DMS153 (cell line): Measurements from ENCODE around the gene GPX2.
A peak's percentile ranks its signal among the peaks of the same experiment; 100 is the strongest.

Experiments
- DNase-seq: peaks from one replicate; lab custom pipeline; 2025; lab: John Stamatoyannopoulos, UW

Gene GPX2

GRCh38 chr14:64960762-64961276, 18.3 kb upstream of the GPX2 start:
- peak; percentile 50 for DNase-seq

DNA sequence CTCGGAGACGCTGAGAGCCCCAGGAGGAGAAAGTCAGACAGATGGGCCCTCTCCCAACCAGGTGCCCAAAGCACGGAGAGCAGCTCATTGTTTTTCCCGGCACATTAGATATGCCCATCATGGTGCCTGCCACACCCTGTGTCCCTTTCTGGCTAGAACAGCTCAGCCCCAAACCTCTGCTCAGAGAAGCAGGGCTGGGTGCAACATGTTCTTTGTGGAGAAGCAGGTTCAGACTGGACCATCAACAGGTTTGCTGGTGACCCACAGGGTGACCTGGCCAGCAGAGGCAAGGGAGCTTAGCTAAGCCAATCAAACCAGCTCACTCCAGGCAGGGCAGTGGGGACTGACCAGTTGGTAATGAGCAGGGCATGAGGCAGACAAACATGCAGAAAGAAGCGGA, 16.2 kb upstream of the GPX2 start:
- no peak for DNase-seq

DNA sequence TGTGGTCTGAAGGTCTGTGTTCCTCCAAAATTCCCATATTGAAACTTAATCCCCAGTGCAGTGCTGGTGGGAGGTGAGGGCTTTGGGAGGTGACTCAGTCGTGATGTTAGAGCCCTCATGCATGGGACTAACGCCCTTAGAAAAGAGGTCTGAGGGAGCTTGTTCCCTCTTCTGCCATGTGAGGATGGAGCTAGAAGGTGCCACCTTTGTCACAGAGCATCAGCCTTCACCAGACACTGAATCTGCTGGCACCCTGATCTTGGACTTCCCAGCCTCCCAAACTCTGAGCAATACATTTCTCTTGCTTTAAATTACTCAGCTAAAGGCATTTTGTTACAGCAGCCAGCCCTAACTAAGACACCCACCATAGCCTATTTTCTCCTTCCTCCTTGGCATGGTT, 15.7 kb upstream of the GPX2 start:
- DNase-seq, result no peak

- no peak for DNase-seq
These were observed 14.3 kb upstream of the GPX2 start for GRCh38 chr14:64956697-64957406.

GRCh38 chr14:64955297-64955696, 12.8 kb upstream of the GPX2 start:
- no peak for DNase-seq

- DNase-seq, result no peak
These were observed 12.1 kb upstream of the GPX2 start for GRCh38 chr14:64954491-64955240.

DNA sequence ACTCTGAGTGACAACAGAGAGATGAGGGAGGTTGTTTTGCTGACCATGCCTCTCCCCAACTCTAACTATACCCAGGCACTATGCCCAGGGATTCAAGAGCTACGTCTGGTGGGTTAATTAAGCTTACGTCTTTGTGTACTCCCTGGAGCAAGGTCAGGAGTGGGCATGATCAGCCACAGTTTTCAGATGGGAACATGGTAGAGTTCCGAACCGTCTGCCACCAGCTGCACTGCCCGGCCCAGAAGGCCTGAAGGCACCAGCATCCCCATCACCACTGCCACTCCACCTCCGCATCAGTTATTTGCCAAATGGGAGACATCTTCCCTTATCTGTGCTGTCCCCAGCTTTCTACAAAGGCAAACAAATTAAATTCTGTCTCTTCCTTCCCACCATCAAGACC, 11.1 kb upstream of the GPX2 start:
- DNase-seq, result no peak

GRCh38 chr14:64953310-64953654, 10.7 kb upstream of the GPX2 start:
- no peak for DNase-seq

DNA sequence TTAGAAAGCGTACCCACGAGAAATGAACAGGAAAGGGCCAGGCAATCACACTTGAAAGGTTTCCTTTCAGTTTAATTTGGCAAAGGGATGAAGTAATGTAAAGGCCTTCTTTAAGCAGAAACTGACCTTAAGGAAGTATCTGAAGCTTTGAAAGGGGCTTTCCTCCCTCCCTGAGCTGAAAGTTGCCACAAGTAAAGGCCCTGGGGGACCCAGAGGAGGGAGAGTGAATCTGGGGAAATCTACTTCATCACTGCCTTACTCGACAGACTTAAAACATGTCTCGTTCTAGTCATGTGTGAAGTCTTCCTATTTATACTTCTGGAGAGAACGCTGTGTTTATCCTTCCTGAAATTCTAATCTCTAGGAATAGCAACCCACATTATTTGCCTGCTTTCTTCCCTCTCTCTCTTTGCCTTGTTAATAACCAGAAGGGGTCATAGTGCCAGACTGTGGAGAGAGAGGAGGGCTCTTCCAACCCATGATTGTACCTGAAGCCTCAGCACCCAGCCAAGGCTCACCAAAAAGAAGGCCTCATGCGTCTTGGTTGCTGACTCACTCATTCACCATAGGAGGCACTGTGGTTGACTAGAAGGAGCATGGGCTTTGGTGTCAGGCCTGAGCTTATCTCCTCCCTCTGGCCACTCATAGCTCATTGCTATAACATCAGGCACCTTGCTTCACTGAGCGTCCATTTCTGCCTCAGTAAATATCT, 10.2 kb upstream of the GPX2 start:
- no peak for DNase-seq

GRCh38 chr14:64951724-64952123, 9.2 kb upstream of the GPX2 start:
- no peak for DNase-seq

DNA sequence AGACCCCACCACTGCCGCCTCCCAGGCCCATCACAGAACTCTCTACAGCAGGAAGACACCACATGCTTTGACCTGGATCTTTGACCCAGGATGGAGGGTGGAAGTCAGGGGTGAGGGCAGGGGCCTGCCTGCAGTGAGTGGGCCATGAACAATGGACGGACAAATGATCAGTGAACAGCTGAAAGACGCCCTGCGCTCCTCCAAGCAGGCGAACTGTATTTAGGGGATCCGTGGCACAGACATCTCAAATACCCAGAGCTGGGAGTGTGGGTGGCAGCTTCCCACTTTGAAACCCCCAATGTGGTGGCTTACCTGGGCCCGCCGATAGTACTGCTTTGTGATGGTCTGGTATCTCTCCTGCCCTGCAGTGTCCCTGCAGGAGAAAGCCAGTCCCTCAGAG, 8.7 kb upstream of the GPX2 start:
- DNase-seq, result no peak

DNA sequence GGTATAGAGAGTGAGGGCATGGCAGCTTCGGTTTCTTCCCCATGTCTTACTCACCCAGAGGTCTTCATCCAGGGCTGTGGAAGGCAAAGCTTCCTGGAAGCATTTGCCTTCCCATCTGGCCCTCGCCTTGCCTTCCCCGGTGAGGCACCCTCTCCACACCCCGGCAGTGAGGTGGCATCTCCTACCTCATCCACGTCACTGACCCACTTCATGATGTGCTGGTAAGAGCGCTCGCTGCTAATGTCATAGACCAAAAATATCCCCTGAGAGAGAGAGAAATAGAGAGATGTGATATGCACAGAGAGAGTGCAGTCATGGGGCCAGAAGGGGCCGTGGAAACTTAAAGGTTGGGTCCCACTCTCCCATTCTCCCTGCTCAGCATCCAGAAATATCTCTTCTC, 8.3 kb upstream of the GPX2 start:
- no peak for DNase-seq

- DNase-seq, result no peak
These were observed 6.2 kb upstream of the GPX2 start for GRCh38 chr14:64948612-64949210.

GRCh38 chr14:64947710-64948611, 5.4 kb upstream of the GPX2 start:
- no peak for DNase-seq

GRCh38 chr14:64946310-64947045, 3.9 kb upstream of the GPX2 start:
- peak; percentile 34 for DNase-seq

- no peak for DNase-seq
These were observed 3.1 kb upstream of the GPX2 start for GRCh38 chr14:64945431-64946178.

- DNase-seq, result no peak
These were observed 2.3 kb upstream of the GPX2 start for GRCh38 chr14:64944861-64945260.

GRCh38 chr14:64944041-64944440, 1.5 kb upstream of the GPX2 start:
- no peak for DNase-seq

- DNase-seq, result no peak
These were observed 1.0 kb upstream of the GPX2 start for GRCh38 chr14:64943556-64943955.

DNA sequence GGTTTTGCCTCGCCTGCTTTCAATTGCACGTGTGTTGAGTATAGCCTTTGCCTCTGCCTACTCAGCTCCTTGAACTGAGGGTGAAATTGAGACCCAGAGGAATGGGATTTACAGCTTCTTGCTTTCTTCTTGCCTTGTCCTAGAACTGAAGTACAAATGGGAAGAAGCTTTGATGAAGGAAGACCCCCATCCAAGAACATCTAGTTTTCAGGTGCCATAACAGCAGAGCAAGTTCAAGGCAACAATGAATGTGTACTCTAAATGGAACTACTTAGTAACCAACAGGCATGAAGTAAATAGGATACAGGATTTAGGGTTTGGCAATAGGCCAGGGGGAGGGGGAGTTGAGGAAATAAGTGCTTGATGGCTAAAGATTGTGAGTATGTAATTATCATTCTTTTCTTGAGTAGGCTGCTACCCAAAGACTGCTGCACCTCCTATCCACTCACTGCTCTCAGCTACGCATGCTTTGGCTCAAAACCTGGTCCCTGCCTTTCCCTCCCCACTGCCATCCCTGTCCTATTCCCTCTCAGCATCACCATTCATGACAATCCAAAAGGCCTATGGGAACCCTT, 2.1 kb downstream of the GPX2 start:
- no peak for DNase-seq
